Measurements from ENCODE around the gene KCNA2. TPM values are rescaled to one million over a fixed set of nuclear protein-coding genes. Genes with fewer than 3 reads are reported as not detected.
A peak's percentile ranks its signal among the peaks of the same experiment; 100 is the strongest.

KCNA2 gene
- total RNA-seq, 1 donor from 2014 or later: 0.04 TPM

GRCh38 chr1:110554871-110555801 lies 51.0 kb downstream of the KCNA2 start:
- Histone ChIP-seq H3K79me2 (ENCODE audit: low read depth) (no peaks in the 10 kb centered on the region), H3K27me3 (peaks cover 86% of the 10 kb centered on the region), H3K27ac (no peak overlapping the region), H3K4me1 (no peaks in the 10 kb centered on the region), H3K9ac (no peak overlapping the region), H3K4me2 (peak overlapping the region; percentile 85), H4K20me1 (ENCODE audit: low read depth) (no peaks in the 10 kb centered on the region), H3K9me3 (ENCODE audit: low read depth) (no peaks in the 10 kb centered on the region), H3F3A (ENCODE audit: low read depth) (no peaks in the 10 kb centered on the region), H3K36me3 (no peaks in the 10 kb centered on the region), H3K4me3 (peak overlapping the region; percentile 54), H2AFZ (replicated peaks) (peak overlapping the region; percentile 10)
- TF ChIP-seq EZH2 (IDR thresholded peaks at IDR 0.05) (peak; percentile 40), EZH2phosphoT487 (IDR thresholded peaks at IDR 0.05) (peak; percentile 30), CTCF (IDR thresholded peaks at IDR 0.05) (peak; percentile 73)
- Mint-ChIP-seq H3K4me3 (peak overlapping the region; percentile 64), H3K27me3 (ENCODE audit: insufficient read depth, low read depth) (peaks cover 24% of the 10 kb centered on the region), H3K36me3 (no peaks in the 10 kb centered on the region), H3K27ac (no peak overlapping the region), H3K9me3 (no peaks in the 10 kb centered on the region), H3K4me1 (peaks cover 3% of the 10 kb centered on the region)
- DNase-seq (ENCODE audit: low spot score): peak; percentile 75

- no peak overlapping the region for H3K27ac ChIP-seq
- H3K4me1 ChIP-seq: no peaks in the 10 kb centered on the region
- H3K9me3 ChIP-seq (ENCODE audit: low read depth): no peaks in the 10 kb centered on the region
- no peaks in the 10 kb centered on the region for H3K36me3 Mint-ChIP-seq
- no peaks in the 10 kb centered on the region for H3K79me2 ChIP-seq (ENCODE audit: low read depth)
- H2AFZ ChIP-seq (replicated peaks): no peak overlapping the region
- no peak for TF ChIP-seq CTCF (IDR thresholded peaks at IDR 0.05)
- TF ChIP-seq EZH2phosphoT487 (IDR thresholded peaks at IDR 0.05): no peak
- TF ChIP-seq EZH2 (IDR thresholded peaks at IDR 0.05): no peak
- H3K4me3 Mint-ChIP-seq: no peak overlapping the region
- H3K27me3 ChIP-seq: peaks cover 61% of the 10 kb centered on the region
- no peak overlapping the region for H3K9ac ChIP-seq
- no peak overlapping the region for H3K4me3 ChIP-seq
- H3K9me3 Mint-ChIP-seq: no peaks in the 10 kb centered on the region
- H3K27me3 Mint-ChIP-seq (ENCODE audit: insufficient read depth, low read depth): peaks cover 9% of the 10 kb centered on the region
- H3F3A ChIP-seq (ENCODE audit: low read depth): no peaks in the 10 kb centered on the region
- H3K36me3 ChIP-seq: no peaks in the 10 kb centered on the region
- H3K27ac Mint-ChIP-seq: no peak overlapping the region
- peaks cover 4% of the 10 kb centered on the region for H3K4me1 Mint-ChIP-seq
- DNase-seq (ENCODE audit: low spot score): no peak
- peaks cover 6% of the 10 kb centered on the region for H4K20me1 ChIP-seq (ENCODE audit: low read depth)
- no peak overlapping the region for H3K4me2 ChIP-seq
Observed at GRCh38 chr1:110551278-110551809, 54.8 kb downstream of the KCNA2 start.

GRCh38 chr1:110549831-110550230 lies 56.3 kb downstream of the KCNA2 start:
- Histone ChIP-seq H3K27ac (no peak overlapping the region), H3K36me3 (no peaks in the 10 kb centered on the region), H3K27me3 (peaks cover 46% of the 10 kb centered on the region), H3K4me1 (no peaks in the 10 kb centered on the region), H3K79me2 (ENCODE audit: low read depth) (no peaks in the 10 kb centered on the region), H4K20me1 (ENCODE audit: low read depth) (peaks cover 6% of the 10 kb centered on the region), H3F3A (ENCODE audit: low read depth) (no peaks in the 10 kb centered on the region), H3K4me3 (no peak overlapping the region), H3K4me2 (no peak overlapping the region), H3K9ac (no peak overlapping the region), H2AFZ (replicated peaks) (no peak overlapping the region), H3K9me3 (ENCODE audit: low read depth) (no peaks in the 10 kb centered on the region)
- peaks cover 2% of the 10 kb centered on the region for H3K4me1 Mint-ChIP-seq
- H3K27ac Mint-ChIP-seq: no peak overlapping the region
- peaks cover 7% of the 10 kb centered on the region for H3K27me3 Mint-ChIP-seq (ENCODE audit: insufficient read depth, low read depth)
- H3K36me3 Mint-ChIP-seq: no peaks in the 10 kb centered on the region
- H3K4me3 Mint-ChIP-seq: no peak overlapping the region
- no peak for TF ChIP-seq EZH2 (IDR thresholded peaks at IDR 0.05)
- no peak for TF ChIP-seq EZH2phosphoT487 (IDR thresholded peaks at IDR 0.05)
- TF ChIP-seq CTCF (IDR thresholded peaks at IDR 0.05): no peak
- H3K9me3 Mint-ChIP-seq: no peaks in the 10 kb centered on the region
- no peak for DNase-seq (ENCODE audit: low spot score)

All from neural progenitor cell (in vitro differentiated cells).